ENCODE measurements around the gene RPSA. TPM values are rescaled to one million over a fixed set of nuclear protein-coding genes. Genes with fewer than 3 reads are reported as not detected.
"Not testable (repeated sequence)": the region's sequence is repeated elsewhere in the genome, so short reads cannot be mapped to it uniquely, and the experiment has no call there.

The RPSA gene
- total RNA-seq, 1 experiment from 2014 or later, result 1,544 TPM

DNA sequence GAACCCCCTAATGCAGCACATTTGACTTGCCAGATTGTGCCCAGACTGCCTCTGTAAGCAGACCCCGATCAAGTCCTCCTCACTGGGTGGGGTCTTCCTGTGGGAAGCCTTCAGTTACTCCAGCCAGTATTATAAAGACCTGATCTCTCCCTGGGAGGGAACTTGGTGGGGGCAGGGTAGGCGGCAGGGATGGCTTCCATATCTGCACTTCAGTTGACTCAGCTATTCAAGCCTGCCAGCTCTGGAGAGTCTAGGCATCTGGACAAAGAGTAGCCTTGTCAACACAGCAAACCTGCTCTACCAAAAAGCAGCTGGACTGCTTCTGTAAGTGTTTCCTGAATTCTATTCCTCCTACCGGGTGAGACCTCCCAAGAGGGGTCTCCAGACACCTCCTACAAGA, 44.3 kb upstream of the RPSA start:
- no peaks in the 10 kb centered on the region for H3K36me3 ChIP-seq (ENCODE audit: low read depth)
- BruUV-seq (replicated peaks), result no TSS peak
- DNase-seq, result no peak
- TF ChIP-seq, protein P1, sequence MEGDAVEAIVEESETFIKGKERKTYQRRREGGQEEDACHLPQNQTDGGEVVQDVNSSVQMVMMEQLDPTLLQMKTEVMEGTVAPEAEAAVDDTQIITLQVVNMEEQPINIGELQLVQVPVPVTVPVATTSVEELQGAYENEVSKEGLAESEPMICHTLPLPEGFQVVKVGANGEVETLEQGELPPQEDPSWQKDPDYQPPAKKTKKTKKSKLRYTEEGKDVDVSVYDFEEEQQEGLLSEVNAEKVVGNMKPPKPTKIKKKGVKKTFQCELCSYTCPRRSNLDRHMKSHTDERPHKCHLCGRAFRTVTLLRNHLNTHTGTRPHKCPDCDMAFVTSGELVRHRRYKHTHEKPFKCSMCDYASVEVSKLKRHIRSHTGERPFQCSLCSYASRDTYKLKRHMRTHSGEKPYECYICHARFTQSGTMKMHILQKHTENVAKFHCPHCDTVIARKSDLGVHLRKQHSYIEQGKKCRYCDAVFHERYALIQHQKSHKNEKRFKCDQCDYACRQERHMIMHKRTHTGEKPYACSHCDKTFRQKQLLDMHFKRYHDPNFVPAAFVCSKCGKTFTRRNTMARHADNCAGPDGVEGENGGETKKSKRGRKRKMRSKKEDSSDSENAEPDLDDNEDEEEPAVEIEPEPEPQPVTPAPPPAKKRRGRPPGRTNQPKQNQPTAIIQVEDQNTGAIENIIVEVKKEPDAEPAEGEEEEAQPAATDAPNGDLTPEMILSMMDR (conservative IDR thresholded peaks at IDR 0.05), result no peak
- no peak for TF ChIP-seq EZH2 (IDR thresholded peaks at IDR 0.05; ENCODE audit: low read depth)
- no peaks in the 10 kb centered on the region for H3K4me1 ChIP-seq (replicated peaks; ENCODE audit: insufficient read depth)
- POLR2A ChIA-PET (ENCODE audit: unreplicated experiment), result no interaction called here
- no peaks in the 10 kb centered on the region for H3K79me2 ChIP-seq (ENCODE audit: low read depth)
- H3K4me2 ChIP-seq, result no peak overlapping the region
- no peaks in the 10 kb centered on the region for H3K9me2 ChIP-seq (ENCODE audit: insufficient read depth)
- no peak overlapping the region for H3K4me3 ChIP-seq
- no peaks in the 10 kb centered on the region for H4K20me1 ChIP-seq (ENCODE audit: insufficient read depth)
- peaks cover 3% of the 10 kb centered on the region for H3K27me3 ChIP-seq (ENCODE audit: insufficient read depth, low read depth)
- H3F3A ChIP-seq (ENCODE audit: insufficient read depth, low read depth), result no peaks in the 10 kb centered on the region
- H3K27ac ChIP-seq, result no peak overlapping the region
- intact Hi-C loops (cut with micrococcal nuclease; ENCODE audit: unreplicated experiment), result no loop called here
- no peaks in the 10 kb centered on the region for H3K9me3 ChIP-seq (ENCODE audit: insufficient read depth, low read depth)
- CTCF ChIA-PET, result no interaction called here
- H2AFZ ChIP-seq, result no peak overlapping the region

GRCh38 chr3:39362812-39363211, 43.7 kb upstream of the RPSA start:
- intact Hi-C loops (cut with micrococcal nuclease; ENCODE audit: unreplicated experiment), result no loop called here
- H3K27ac ChIP-seq, result no peak overlapping the region
- H4K20me1 ChIP-seq (ENCODE audit: insufficient read depth), result no peaks in the 10 kb centered on the region
- H3K4me1 ChIP-seq (replicated peaks; ENCODE audit: insufficient read depth), result no peaks in the 10 kb centered on the region
- H3K9me3 ChIP-seq (ENCODE audit: insufficient read depth, low read depth), result no peaks in the 10 kb centered on the region
- POLR2A ChIA-PET (ENCODE audit: unreplicated experiment), result no interaction called here
- TF ChIP-seq EZH2 (IDR thresholded peaks at IDR 0.05; ENCODE audit: low read depth), result no peak
- TF ChIP-seq, protein P1 (conservative IDR thresholded peaks at IDR 0.05), result no peak
- H3K79me2 ChIP-seq (ENCODE audit: low read depth), result no peaks in the 10 kb centered on the region
- H3K27me3 ChIP-seq (ENCODE audit: insufficient read depth, low read depth), result peaks cover 3% of the 10 kb centered on the region
- no peak overlapping the region for H3K4me2 ChIP-seq
- BruUV-seq (replicated peaks), result no TSS peak
- H2AFZ ChIP-seq, result no peak overlapping the region
- no peak overlapping the region for H3K4me3 ChIP-seq
- H3K36me3 ChIP-seq (ENCODE audit: low read depth), result no peaks in the 10 kb centered on the region
- H3K9me2 ChIP-seq (ENCODE audit: insufficient read depth), result no peaks in the 10 kb centered on the region
- no peak for DNase-seq
- CTCF ChIA-PET, result no interaction called here
- no peaks in the 10 kb centered on the region for H3F3A ChIP-seq (ENCODE audit: insufficient read depth, low read depth)

DNA sequence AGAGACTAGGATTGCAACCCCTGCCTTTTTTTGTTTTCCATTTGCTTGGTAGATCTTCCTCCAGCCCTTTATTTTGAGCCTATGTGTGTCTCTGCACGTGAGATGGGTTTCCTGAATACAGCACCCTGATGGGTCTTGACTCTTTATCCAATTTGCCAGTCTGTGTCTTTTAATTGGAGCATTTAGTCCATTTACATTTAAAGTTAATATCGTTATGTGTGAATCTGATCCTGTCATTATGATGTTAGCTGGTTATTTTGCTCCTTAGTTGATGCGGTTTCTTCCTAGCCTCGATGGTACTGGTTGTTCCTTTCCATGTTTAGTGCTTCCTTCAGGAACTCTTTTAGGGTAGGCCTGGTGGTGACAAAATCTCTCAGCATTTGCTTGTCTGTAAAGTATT, 36.1 kb upstream of the RPSA start:
- H4K20me1 ChIP-seq (ENCODE audit: insufficient read depth); CTCF ChIA-PET; H3K79me2 ChIP-seq (ENCODE audit: low read depth); H3K4me2 ChIP-seq; H3K9me2 ChIP-seq (ENCODE audit: insufficient read depth); H3K4me3 ChIP-seq; intact Hi-C loops (cut with micrococcal nuclease; ENCODE audit: unreplicated experiment); POLR2A ChIA-PET (ENCODE audit: unreplicated experiment); H3K9me3 ChIP-seq (ENCODE audit: insufficient read depth, low read depth); H3F3A ChIP-seq (ENCODE audit: insufficient read depth, low read depth); DNase-seq; H3K27ac ChIP-seq; H3K36me3 ChIP-seq (ENCODE audit: low read depth); H3K4me1 ChIP-seq (replicated peaks; ENCODE audit: insufficient read depth); H2AFZ ChIP-seq; BruUV-seq (replicated peaks): not testable (repeated sequence)
- H3K27me3 ChIP-seq (ENCODE audit: insufficient read depth, low read depth), result peaks cover 22% of the 10 kb centered on the region; the same call in 1 of the 2 replicates

DNA sequence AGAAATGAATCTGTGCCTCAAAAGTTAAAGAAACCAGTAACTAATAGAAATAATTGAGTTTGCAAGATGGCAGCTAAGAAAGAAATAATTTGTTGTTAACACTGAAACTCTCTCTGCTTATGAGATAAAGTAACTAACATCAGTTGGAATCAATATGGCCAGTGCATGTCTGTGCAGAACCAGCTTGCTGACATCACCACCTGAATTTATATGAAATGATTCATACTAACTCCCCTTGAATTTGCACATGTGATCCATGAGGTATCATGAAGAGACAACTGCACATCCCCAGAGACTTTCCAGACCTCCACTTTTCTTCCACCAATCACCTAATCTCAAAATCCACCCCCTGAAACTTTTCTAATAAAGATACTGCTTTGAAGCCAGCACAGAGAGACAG, 33.7 kb upstream of the RPSA start:
- ChIA-PET CTCF (no interaction called here), POLR2A (ENCODE audit: unreplicated experiment) (no interaction called here)
- no peaks in the 10 kb centered on the region for H4K20me1 ChIP-seq (ENCODE audit: insufficient read depth)
- no peaks in the 10 kb centered on the region for H3K9me2 ChIP-seq (ENCODE audit: insufficient read depth)
- DNase-seq, result no peak
- no peak overlapping the region for H2AFZ ChIP-seq
- no peak overlapping the region for H3K27ac ChIP-seq
- H3K4me1 ChIP-seq (replicated peaks; ENCODE audit: insufficient read depth), result no peaks in the 10 kb centered on the region
- H3K36me3 ChIP-seq (ENCODE audit: low read depth), result no peaks in the 10 kb centered on the region
- TF ChIP-seq EZH2 (IDR thresholded peaks at IDR 0.05; ENCODE audit: low read depth), result no peak
- TF ChIP-seq, protein P1 (conservative IDR thresholded peaks at IDR 0.05), result no peak
- no peaks in the 10 kb centered on the region for H3K79me2 ChIP-seq (ENCODE audit: low read depth)
- H3K9me3 ChIP-seq (ENCODE audit: insufficient read depth, low read depth), result no peaks in the 10 kb centered on the region
- H3K27me3 ChIP-seq (ENCODE audit: insufficient read depth, low read depth), result peaks cover 22% of the 10 kb centered on the region; the same call in 1 of the 2 replicates
- no TSS peak for BruUV-seq (replicated peaks)
- no peak overlapping the region for H3K4me3 ChIP-seq
- H3F3A ChIP-seq (ENCODE audit: insufficient read depth, low read depth), result no peaks in the 10 kb centered on the region
- intact Hi-C loops (cut with micrococcal nuclease; ENCODE audit: unreplicated experiment), result no loop called here
- H3K4me2 ChIP-seq, result no peak overlapping the region
